Measurements from ENCODE around the gene CHRM1.

- TF ChIP-seq MAFK (IDR thresholded peaks at IDR 0.05; ENCODE audit: partially characterized antibody): no peak
- no peak for TF ChIP-seq JUNB (IDR thresholded peaks at IDR 0.05)
- no peak for TF ChIP-seq CTCF (IDR thresholded peaks at IDR 0.05)
- TF ChIP-seq USF2 (IDR thresholded peaks at IDR 0.05): no peak
- no peak for TF ChIP-seq MAX (IDR thresholded peaks at IDR 0.05)
- no peak for TF ChIP-seq RCOR1 (IDR thresholded peaks at IDR 0.05; ENCODE audit: low read depth, low read length)
- no peak for TF ChIP-seq RFX5 (IDR thresholded peaks at IDR 0.05)
- TF ChIP-seq ZFP36 (IDR thresholded peaks at IDR 0.05; ENCODE audit: borderline replicate concordance, partially characterized antibody): no peak
- TF ChIP-seq HOXB13 (CRISPR knock-in tag; IDR thresholded peaks at IDR 0.05; ENCODE audit: low read depth): no peak
- TF ChIP-seq JUN (IDR thresholded peaks at IDR 0.05): no peak
- TF ChIP-seq BHLHE40 (IDR thresholded peaks at IDR 0.05; ENCODE audit: low read depth, low read length): no peak
Measured at GRCh38 chr11:62865635-62866034, 55.5 kb downstream of the CHRM1 start.
